ENCODE data around the gene CHCHD6.

CHCHD6 gene

GRCh38 chr3:126834596-126835471, 130.8 kb downstream of the CHCHD6 start:
- no peak for TF ChIP-seq CTCF (IDR thresholded peaks at IDR 0.05; ENCODE audit: extremely low read depth, missing control alignments)
- no peak for DNase-seq (ENCODE audit: low spot score)

GRCh38 chr3:126835472-126836219, 131.6 kb downstream of the CHCHD6 start:
- no peak for DNase-seq (ENCODE audit: low spot score)
- TF ChIP-seq CTCF (IDR thresholded peaks at IDR 0.05; ENCODE audit: extremely low read depth, missing control alignments) = no peak

GRCh38 chr3:126836220-126836860, 132.3 kb downstream of the CHCHD6 start:
- no peak for DNase-seq (ENCODE audit: low spot score)
- no peak for TF ChIP-seq CTCF (IDR thresholded peaks at IDR 0.05; ENCODE audit: extremely low read depth, missing control alignments)

- no peak for TF ChIP-seq CTCF (IDR thresholded peaks at IDR 0.05; ENCODE audit: extremely low read depth, missing control alignments)
- DNase-seq (ENCODE audit: low spot score) = no peak
Measured at GRCh38 chr3:126837773-126838172, 133.7 kb downstream of the CHCHD6 start.

- no peak for DNase-seq (ENCODE audit: low spot score)
- no peak for TF ChIP-seq CTCF (IDR thresholded peaks at IDR 0.05; ENCODE audit: extremely low read depth, missing control alignments)
Measured at GRCh38 chr3:126845920-126846715, 142.1 kb downstream of the CHCHD6 start.

GRCh38 chr3:126847061-126847460, 143.0 kb downstream of the CHCHD6 start:
- no peak for DNase-seq (ENCODE audit: low spot score)
- no peak for TF ChIP-seq CTCF (IDR thresholded peaks at IDR 0.05; ENCODE audit: extremely low read depth, missing control alignments)

Measured in GM20000 (cell line).